GM12892 (cell line): ENCODE data around the gene NEMF.
"Not testable (repeated sequence)": the region's sequence is repeated elsewhere in the genome, so short reads cannot be mapped to it uniquely, and the experiment has no call there.

Source experiments
- DNase-seq: peaks from one replicate; pipeline ENCODE4 v3.0.0; 2011; ENCODE audit not compliant: insufficient read length
- FAIRE-seq: peaks from 2 replicates; lab custom pipeline; 2011; peaks lifted over from hg19 to GRCh38; lab: Jason Lieb, UNC
- POLR2A ChIP-seq: IDR thresholded peaks from 2 replicates; pipeline ENCODE4 v1.6.1; 2011; ENCODE audit warnings: low read depth, low read length, control low read depth
- POLR2AphosphoS5 ChIP-seq: IDR thresholded peaks from 2 replicates; pipeline ENCODE4 v1.6.1; 2011; ENCODE audit warnings: low read depth, low read length, control low read depth
- TAF1 ChIP-seq: IDR thresholded peaks from 2 replicates; pipeline ENCODE4 v1.6.1; 2011; ENCODE audit warnings: low read depth, mild to moderate bottlenecking, control low read depth, low read length, borderline replicate concordance

NEMF gene

GRCh38 chr14:49783394-49784014 is 69.1 kb downstream of the NEMF start:
- FAIRE-seq, result no peak
- DNase-seq, result no peak
- no peak for TF ChIP-seq TAF1
- TF ChIP-seq POLR2A, result no peak
- no peak for TF ChIP-seq POLR2AphosphoS5

GRCh38 chr14:49781040-49781439 is 71.5 kb downstream of the NEMF start:
- FAIRE-seq, DNase-seq: not testable (repeated sequence)

GRCh38 chr14:49778421-49778820 is 74.2 kb downstream of the NEMF start:
- no peak for FAIRE-seq
- no peak for DNase-seq
- TF ChIP-seq POLR2A (no peak), TAF1 (no peak), POLR2AphosphoS5 (no peak)

DNA sequence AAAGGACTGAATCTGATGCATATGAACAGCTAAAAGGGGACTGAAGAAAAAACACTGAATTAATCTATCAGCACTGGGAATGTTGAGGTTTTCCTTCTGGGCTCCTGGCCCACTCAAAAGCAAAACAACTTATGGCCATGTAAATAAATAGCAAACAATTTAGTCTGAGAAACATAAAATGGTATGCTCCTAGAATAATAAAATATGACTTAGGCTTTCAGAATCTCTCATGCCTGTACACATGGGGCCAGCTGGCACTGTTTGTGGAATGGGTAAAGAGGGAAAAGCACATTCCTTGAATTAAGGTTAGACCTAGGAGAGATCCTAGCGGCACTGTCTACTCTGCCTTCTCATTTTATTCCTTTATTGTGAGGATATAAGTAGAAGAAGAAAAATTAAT is 78.5 kb downstream of the NEMF start:
- FAIRE-seq, result no peak
- TF ChIP-seq POLR2AphosphoS5, result no peak
- TF ChIP-seq TAF1, result no peak
- no peak for TF ChIP-seq POLR2A

GRCh38 chr14:49771691-49772090 is 80.9 kb downstream of the NEMF start:
- FAIRE-seq, DNase-seq: not testable (repeated sequence)

More for the DNA sequence above, 78.5 kb downstream of the NEMF start:
- DNase-seq, result no peak

GRCh38 chr14:49770212-49770817 is 82.3 kb downstream of the NEMF start:
- FAIRE-seq, result no peak
- no peak for TF ChIP-seq TAF1
- TF ChIP-seq POLR2AphosphoS5, result no peak
- TF ChIP-seq POLR2A, result no peak
- DNase-seq, result no peak

DNA sequence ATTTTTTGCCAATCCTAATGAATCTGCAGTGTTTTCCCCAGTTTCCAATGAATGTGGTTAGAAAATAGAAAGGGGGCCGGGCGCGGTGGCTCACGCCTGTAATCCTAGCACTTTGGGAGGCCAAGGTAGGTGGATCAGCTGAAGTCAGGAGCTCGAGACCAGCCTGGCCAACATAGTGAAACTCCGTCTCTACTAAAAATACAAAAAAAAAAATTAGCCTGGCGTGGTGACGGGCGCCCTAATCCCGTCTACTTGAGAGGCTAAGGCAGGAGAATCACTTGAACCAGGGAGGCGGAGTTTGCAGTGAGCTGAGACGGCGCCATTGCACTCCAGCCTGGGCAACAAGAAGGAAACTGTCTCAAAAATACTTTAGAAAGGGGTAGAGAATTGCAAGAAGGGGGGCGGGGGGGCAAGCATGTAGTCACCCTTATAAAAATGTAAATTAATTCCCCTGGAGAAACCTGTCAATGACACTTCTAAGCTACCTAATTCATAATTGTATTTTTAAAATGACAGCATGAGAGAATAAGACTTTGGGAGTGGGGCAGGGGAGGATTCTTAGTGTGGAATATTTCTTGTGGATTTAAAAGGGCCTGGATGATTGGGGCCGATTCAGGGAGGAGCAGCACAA is 82.9 kb downstream of the NEMF start:
- FAIRE-seq, result no peak
- TF ChIP-seq TAF1, result no peak
- TF ChIP-seq POLR2A, result no peak
- no peak for TF ChIP-seq POLR2AphosphoS5
- DNase-seq, result no peak

GRCh38 chr14:49769171-49769570 is 83.4 kb downstream of the NEMF start:
- no peak for FAIRE-seq
- TF ChIP-seq POLR2A (no peak), POLR2AphosphoS5 (no peak), TAF1 (no peak)
- DNase-seq, result no peak

GRCh38 chr14:49768301-49769121 is 84.1 kb downstream of the NEMF start:
- peak; percentile 91 for FAIRE-seq
- DNase-seq, result peak; percentile 30
- TF ChIP-seq POLR2AphosphoS5 (no peak), TAF1 (no peak), POLR2A (no peak)

GRCh38 chr14:49767571-49768300 is 84.9 kb downstream of the NEMF start, which contains the start of gene KLHDC2:
KLHDC2 (plus strand) TSS chr14:49768153; CDS start chr14:49768469, 316 bp downstream.
- DNase-seq, result peak; percentile 70
- TF ChIP-seq POLR2AphosphoS5, result no peak; the same call in none of the 2 replicates
- TF ChIP-seq POLR2A, result peak; percentile 80
- no peak for TF ChIP-seq TAF1
- no peak for FAIRE-seq

DNA sequence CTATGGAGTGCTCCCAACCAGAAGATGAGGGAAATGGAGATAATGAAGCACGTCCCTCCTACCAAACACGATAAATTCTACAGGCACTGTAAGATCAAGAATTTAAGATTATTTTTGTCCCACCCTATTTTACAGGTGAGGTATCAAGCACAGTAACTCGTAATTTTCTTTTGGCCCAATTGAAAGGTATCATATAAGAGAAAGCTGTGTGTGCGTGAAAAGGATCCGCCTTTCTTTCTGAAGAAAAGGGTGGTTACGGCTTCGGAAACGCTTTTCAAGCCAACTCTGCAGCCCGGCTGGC is 85.4 kb downstream of the NEMF start:
- FAIRE-seq, result no peak
- no peak for DNase-seq
- no peak for TF ChIP-seq POLR2AphosphoS5
- TF ChIP-seq TAF1, result no peak
- no peak for TF ChIP-seq POLR2A

- FAIRE-seq, result no peak
- no peak for DNase-seq
These were observed 85.7 kb downstream of the NEMF start for GRCh38 chr14:49766839-49767238.

More at GRCh38 chr14:49766839-49767238, 85.7 kb downstream of the NEMF start:
- TF ChIP-seq TAF1 (no peak), POLR2AphosphoS5 (no peak), POLR2A (no peak)
